ENCODE measurements around the gene FBXO41.

Gene FBXO41

GRCh38 chr2:73293534-73294171 lies 9.4 kb upstream of the FBXO41 start, which contains the start of gene EGR4:
TSS of gene EGR4 (minus strand) at chr2:73293548. CDS start at chr2:73293317, 231 bp downstream.
- peak; percentile 71 for DNase-seq (ENCODE audit: low read depth)
- H3K4me3 ChIP-seq (replicated peaks; ENCODE audit: low read depth, low read length): peak within 1 kb of the TSS; percentile 45
- no peak for TF ChIP-seq CTCF (IDR thresholded peaks at IDR 0.05; ENCODE audit: low read length, missing control alignments)

- TF ChIP-seq CTCF (IDR thresholded peaks at IDR 0.05; ENCODE audit: low read length, missing control alignments): no peak
- H3K4me3 ChIP-seq (replicated peaks; ENCODE audit: low read depth, low read length): peak overlapping the region; percentile 45
- DNase-seq (ENCODE audit: low read depth): no peak
Measured at GRCh38 chr2:73292906-73293533, 8.7 kb upstream of the FBXO41 start.

GRCh38 chr2:73292316-73292905 lies 8.1 kb upstream of the FBXO41 start:
- no peak for DNase-seq (ENCODE audit: low read depth)
- H3K4me3 ChIP-seq (replicated peaks; ENCODE audit: low read depth, low read length): no peak overlapping the region
- TF ChIP-seq CTCF (IDR thresholded peaks at IDR 0.05; ENCODE audit: low read length, missing control alignments): no peak

GRCh38 chr2:73291461-73292315 lies 7.4 kb upstream of the FBXO41 start:
- no peak for TF ChIP-seq CTCF (IDR thresholded peaks at IDR 0.05; ENCODE audit: low read length, missing control alignments)
- no peak for DNase-seq (ENCODE audit: low read depth)
- peak overlapping the region; percentile 10 for H3K4me3 ChIP-seq (replicated peaks; ENCODE audit: low read depth, low read length)

- H3K4me3 ChIP-seq (replicated peaks; ENCODE audit: low read depth, low read length): peak overlapping the region; percentile 10
Measured at GRCh38 chr2:73291093-73291460, 6.8 kb upstream of the FBXO41 start.

More at GRCh38 chr2:73291093-73291460, 6.8 kb upstream of the FBXO41 start:
- peak; percentile 62 for DNase-seq (ENCODE audit: low read depth)
- TF ChIP-seq CTCF (IDR thresholded peaks at IDR 0.05; ENCODE audit: low read length, missing control alignments): no peak
